Vagina (tissue), 2 donors: ENCODE data around the gene TUBGCP5.

Source experiments
- POLR2AphosphoS5 ChIP-seq, 2 donors: sonication (generic); formaldehyde crosslinking; IDR thresholded peaks; one replicate each; pipeline ENCODE4 v1.9.0; 2017; ENCODE audit warnings: antibody characterized with exemption in 2 of 2, mild to moderate bottlenecking in 2 of 2, low read depth in 1 of 2; ENCODE audit not compliant: insufficient read depth in 1 of 2
- TF ChIP-seq, protein P1 (sequence below), 3 experiments: fragments of 450-650 bp in 2 of 3; fragments of 200-600 bp in 1 of 3; sonication (generic) in 1 of 3; IDR thresholded peaks; one replicate each; pipeline ENCODE4 v1.5.1; 2017 to 2019; ENCODE audit warnings: antibody characterized with exemption in 3 of 3, mild to moderate bottlenecking in 2 of 3, moderate library complexity in 2 of 3

DNA sequence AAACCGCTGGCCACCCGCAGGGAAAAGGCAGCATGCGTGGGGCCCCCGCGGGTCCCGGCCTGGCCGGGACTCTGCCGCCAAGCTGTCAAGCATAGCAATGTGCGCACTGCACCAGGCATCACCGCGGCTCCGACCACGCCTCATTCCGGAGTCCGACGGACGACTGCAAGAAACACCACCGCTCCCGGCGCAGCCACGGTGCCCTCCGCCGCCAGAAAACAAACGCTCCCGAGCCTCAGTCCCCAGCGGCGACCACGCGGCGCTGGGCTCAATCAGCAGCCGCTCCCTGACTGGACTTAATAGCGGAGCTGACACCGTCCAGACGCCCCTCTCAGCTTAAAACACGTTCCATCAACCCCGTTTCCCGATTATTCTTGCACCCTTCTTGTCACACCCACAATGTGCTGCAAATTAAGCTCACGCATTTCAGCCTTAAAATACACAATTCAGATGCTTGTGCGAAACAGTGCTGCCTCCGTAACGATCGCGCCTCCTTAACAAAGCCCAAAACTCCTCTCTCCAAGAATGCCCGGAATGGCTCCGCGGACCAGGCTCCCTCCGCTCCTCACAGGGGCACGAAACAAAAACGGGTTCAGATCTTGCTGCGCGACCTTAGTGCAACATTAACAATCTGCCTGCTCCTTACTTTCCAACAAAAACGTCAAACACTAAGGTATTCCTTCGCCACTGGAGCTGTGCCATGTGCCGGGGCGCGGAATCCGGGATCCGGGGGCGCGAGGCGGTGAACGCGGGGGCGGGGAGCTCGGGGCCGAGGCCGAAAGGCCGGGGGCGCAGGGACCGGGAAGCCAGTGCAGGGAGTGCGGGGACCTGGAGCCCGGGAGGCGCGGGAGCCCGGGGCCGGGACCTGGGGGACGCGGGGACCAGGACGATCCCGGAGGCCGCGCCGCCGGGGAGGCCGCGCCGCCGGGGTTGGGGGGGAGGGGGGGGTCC, 59.9 kb downstream of the TUBGCP5 start:
- TF ChIP-seq, protein P1, sequence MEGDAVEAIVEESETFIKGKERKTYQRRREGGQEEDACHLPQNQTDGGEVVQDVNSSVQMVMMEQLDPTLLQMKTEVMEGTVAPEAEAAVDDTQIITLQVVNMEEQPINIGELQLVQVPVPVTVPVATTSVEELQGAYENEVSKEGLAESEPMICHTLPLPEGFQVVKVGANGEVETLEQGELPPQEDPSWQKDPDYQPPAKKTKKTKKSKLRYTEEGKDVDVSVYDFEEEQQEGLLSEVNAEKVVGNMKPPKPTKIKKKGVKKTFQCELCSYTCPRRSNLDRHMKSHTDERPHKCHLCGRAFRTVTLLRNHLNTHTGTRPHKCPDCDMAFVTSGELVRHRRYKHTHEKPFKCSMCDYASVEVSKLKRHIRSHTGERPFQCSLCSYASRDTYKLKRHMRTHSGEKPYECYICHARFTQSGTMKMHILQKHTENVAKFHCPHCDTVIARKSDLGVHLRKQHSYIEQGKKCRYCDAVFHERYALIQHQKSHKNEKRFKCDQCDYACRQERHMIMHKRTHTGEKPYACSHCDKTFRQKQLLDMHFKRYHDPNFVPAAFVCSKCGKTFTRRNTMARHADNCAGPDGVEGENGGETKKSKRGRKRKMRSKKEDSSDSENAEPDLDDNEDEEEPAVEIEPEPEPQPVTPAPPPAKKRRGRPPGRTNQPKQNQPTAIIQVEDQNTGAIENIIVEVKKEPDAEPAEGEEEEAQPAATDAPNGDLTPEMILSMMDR (IDR thresholded peaks at IDR 0.05): no peak
- peak in 1 of 2 donors; percentile 38 for TF ChIP-seq POLR2AphosphoS5 (IDR thresholded peaks at IDR 0.05; ENCODE audit: insufficient read depth in 1 of 2, low read depth in 1 of 2)
